ENCODE data around the gene SLC34A1.
"Not testable (repeated sequence)": the region's sequence is repeated elsewhere in the genome, so short reads cannot be mapped to it uniquely, and the experiment has no call there.

Gene SLC34A1

DNA sequence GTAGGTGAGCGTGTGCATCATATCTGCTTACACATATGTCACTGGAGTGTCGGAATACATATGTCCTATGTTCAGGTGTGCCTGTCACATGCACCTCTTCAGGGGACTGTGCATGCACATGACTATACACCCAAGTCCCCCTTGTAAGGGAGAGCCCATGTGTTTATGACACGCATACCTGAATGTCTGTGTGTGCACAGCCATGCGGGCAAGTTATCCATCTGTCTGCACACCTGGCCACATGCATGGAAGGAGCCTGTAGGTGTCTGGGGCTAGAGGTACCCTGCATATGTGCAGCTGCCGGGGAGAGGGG lies 27.1 kb upstream of the SLC34A1 start:
- DNase-seq (ENCODE audit: low read depth, low spot score), result no peak
- TF ChIP-seq, protein P1, sequence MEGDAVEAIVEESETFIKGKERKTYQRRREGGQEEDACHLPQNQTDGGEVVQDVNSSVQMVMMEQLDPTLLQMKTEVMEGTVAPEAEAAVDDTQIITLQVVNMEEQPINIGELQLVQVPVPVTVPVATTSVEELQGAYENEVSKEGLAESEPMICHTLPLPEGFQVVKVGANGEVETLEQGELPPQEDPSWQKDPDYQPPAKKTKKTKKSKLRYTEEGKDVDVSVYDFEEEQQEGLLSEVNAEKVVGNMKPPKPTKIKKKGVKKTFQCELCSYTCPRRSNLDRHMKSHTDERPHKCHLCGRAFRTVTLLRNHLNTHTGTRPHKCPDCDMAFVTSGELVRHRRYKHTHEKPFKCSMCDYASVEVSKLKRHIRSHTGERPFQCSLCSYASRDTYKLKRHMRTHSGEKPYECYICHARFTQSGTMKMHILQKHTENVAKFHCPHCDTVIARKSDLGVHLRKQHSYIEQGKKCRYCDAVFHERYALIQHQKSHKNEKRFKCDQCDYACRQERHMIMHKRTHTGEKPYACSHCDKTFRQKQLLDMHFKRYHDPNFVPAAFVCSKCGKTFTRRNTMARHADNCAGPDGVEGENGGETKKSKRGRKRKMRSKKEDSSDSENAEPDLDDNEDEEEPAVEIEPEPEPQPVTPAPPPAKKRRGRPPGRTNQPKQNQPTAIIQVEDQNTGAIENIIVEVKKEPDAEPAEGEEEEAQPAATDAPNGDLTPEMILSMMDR (IDR thresholded peaks at IDR 0.05; ENCODE audit: insufficient read depth, low read length, missing control alignments), result no peak
- POLR2A ChIA-PET, result no interaction called here
- no peak overlapping the region for H3K4me3 ChIP-seq (ENCODE audit: low read depth, low read length)
- CTCF ChIA-PET, result no interaction called here

DNA sequence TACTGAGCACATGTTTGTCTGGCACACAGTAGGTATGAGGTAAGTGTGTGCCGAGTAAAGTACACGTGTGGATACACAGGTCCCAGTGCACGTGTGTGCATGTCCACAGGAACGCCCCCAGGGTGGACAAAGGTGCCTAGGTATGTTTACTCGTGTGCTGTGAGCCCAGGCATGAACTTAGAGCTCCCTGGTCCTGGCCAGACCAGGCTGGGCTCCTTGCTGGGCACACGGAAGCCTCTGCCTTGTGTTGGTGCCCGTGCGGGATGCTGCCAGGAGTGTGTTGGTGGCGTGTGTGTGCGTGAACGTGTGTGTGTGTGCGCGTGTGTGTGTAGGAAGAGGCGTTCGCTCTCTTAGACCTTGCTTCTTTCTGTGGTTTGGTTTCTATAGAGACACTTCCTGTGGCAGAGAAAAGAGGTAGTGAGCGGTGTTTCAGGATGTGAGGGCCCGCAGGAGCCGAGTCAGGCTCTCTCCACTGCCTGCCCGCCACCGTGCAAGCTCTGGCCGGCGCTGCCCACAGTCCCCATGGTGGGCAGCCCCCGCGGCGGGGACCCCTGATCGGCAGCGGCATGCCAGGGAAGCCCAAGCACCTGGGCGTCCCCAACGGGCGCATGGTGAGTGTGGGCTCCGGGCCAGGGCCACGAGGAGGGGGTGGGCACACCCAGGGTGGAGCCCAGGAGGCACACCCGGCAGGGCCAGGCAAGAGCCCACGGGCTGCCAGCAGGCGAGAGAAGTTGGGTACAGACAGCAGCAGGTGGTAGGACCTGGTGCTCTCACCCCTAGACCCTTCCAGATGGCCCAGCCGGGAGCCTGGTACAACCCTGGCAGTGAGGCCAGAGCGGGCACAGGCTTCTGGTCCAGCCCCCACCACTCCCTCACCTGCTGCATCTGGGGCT lies 26.5 kb upstream of the SLC34A1 start, which contains the start of gene RGS14:
Gene RGS14 (plus strand): TSS at position 466 of the 893 bp plus-strand sequence. CDS start 101 bp downstream, at position 567.
- ChIA-PET POLR2A (no interaction called here), CTCF (interaction anchor here (1.1 kb wide), 1 partner anchor 13 kb away, joined by 4 read pairs; no protein-coding TSS in a partner anchor)
- H3K4me3 ChIP-seq (ENCODE audit: low read depth, low read length), result no peak within 1 kb of the TSS
- TF ChIP-seq, protein P1 (IDR thresholded peaks at IDR 0.05; ENCODE audit: insufficient read depth, low read length, missing control alignments), result no peak
- DNase-seq (ENCODE audit: low read depth, low spot score), result no peak

DNA sequence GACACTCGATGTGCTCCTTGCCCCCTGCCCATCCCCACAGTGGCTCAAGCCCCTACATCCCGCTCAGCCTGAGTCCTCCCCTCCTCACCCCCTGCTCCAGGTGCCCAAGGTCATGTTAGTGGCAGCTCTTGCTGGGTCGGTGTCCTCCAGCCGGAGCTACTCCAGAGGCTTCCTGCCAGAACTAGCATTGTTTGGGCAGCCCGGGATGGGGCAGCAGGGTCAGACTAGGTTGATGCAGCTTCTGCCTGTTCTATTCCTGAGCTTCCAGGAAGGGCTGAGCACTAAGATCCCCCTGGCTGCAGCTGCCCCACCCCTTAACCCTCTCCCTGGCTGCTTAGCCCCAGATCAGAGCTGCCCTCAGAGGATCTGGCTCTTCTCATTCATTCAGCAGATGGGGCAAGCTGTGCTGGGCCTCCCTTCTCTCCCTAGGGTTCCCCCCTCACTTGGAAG lies 25.8 kb upstream of the SLC34A1 start:
- TF ChIP-seq, protein P1 (IDR thresholded peaks at IDR 0.05; ENCODE audit: insufficient read depth, low read length, missing control alignments), result no peak
- DNase-seq (ENCODE audit: low read depth, low spot score), result no peak
- H3K4me3 ChIP-seq (ENCODE audit: low read depth, low read length), result no peak overlapping the region
- ChIA-PET POLR2A (no interaction called here), CTCF (interaction anchor here (1.1 kb wide), 2 partner anchors 13 to 49 kb away, joined by 3 to 4 read pairs; no protein-coding TSS in a partner anchor)

DNA sequence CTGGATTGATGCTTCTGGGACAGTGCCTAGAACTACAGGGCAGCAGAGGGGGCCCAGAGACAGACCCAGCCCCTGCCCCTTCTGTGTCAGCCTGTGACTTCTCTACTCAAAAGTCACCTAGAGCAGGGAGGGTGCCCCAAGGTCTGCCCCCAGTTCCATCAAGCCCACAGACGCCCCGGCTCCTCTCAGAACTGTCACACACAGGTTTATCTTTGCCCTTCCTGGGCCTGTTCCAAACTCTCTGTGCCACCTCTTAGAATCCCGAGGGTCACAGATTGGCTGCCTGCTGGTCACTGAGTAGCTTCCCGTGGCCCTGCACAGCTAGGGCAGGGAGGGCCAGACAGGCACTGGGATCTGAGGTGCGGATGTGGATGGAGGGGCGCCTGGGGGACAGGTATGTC lies 24.8 kb upstream of the SLC34A1 start:
- CTCF ChIA-PET, result interaction anchor here (1.1 to 3.3 kb wide), 3 partner anchors 11 to 50 kb away, joined by 3 to 20 read pairs (median 3); no protein-coding TSS in a partner anchor
- POLR2A ChIA-PET, result no interaction called here
- DNase-seq (ENCODE audit: low read depth, low spot score), result no peak
- TF ChIP-seq, protein P1 (IDR thresholded peaks at IDR 0.05; ENCODE audit: insufficient read depth, low read length, missing control alignments), result no peak
- H3K4me3 ChIP-seq (ENCODE audit: low read depth, low read length), result no peak overlapping the region

DNA sequence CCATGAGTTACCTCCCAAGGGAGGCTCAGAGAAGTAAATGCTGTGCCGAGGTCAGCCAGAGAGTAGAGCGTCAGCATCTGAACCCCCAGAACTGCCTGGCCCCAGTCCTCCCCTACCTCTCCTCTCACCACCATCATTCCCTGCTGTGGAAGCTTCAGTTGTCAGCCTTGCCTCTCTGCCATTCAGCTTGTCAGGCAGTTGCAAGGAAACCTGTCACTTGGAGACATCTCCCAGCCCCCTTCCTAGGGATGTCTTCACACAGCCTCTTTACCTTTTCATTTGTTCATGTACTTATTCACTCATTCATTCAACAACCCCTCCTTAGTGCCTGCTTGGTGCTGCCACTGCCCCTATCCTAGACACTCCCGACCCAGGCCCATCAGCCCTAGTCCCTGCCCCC lies 24.4 kb upstream of the SLC34A1 start:
- DNase-seq (ENCODE audit: low read depth, low spot score), result no peak
- CTCF ChIA-PET, result interaction anchor here (1.2 to 3.3 kb wide), 3 partner anchors 11 to 44 kb away, joined by 3 to 20 read pairs (median 7); no protein-coding TSS in a partner anchor
- POLR2A ChIA-PET, result no interaction called here
- TF ChIP-seq, protein P1 (IDR thresholded peaks at IDR 0.05; ENCODE audit: insufficient read depth, low read length, missing control alignments), result no peak
- H3K4me3 ChIP-seq (ENCODE audit: low read depth, low read length), result no peak overlapping the region

DNA sequence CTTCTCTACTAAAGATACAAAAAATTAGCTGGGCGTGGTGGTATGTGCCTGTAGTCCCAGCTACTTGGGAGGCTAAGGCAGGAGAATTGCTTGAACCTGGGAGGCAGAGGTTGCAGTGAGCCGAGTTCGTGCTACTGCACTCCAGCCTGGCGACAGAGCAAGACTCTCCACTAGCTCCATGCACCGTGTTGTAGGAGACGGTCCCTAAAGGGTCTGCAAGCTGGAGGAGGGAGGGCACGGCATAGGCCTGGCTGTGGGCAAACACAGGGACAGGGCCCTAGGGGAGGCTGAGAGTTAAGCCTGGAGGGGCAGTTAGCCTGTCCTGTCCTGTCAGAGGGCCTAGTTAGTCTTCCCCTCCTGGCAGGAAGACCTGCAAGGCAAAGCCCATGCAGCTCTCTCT lies 23.5 kb upstream of the SLC34A1 start:
- POLR2A ChIA-PET, result interaction anchor here (1.3 kb wide), 1 partner anchor 9 kb away, joined by 3 read pairs; the partner anchor contains the start of gene LMAN2
- not testable (repeated sequence) for DNase-seq (ENCODE audit: low read depth, low spot score); H3K4me3 ChIP-seq (ENCODE audit: low read depth, low read length)
- CTCF ChIA-PET, result interaction anchor here (1.2 to 3.3 kb wide), 8 partner anchors 9 to 246 kb away, joined by 3 to 20 read pairs (median 5); partner anchors contain the start of gene LMAN2
